ENCODE data around the gene TMEM132D. TPM values are rescaled to one million over a fixed set of nuclear protein-coding genes. Genes with fewer than 3 reads are reported as not detected.

TMEM132D gene
- total RNA-seq, 2 experiments from 2014 or later, result not detected

DNA sequence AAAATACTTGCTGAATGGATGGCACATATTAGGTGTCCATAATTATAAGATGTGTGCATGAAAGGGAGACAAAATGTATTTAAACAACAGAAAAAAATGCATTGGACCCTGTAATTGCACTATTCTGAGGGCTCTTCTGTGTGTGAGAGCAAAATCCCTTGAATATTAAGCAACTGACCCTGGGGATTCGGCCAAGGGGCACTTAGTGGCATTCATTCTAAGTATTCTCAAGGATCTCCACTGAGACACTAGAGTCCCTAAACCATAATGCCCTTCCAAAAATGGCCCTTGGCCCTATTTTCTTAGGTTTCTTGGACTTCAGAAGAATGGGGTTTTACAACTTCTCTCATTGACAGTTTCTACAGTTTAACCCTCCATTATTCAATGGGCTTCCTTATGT lies 662.0 kb downstream of the TMEM132D start:
- Mint-ChIP-seq H3K9me3 (peaks cover 7% of the 10 kb centered on the region), H3K27ac (no peak overlapping the region), H3K27me3 (no peaks in the 10 kb centered on the region), H3K36me3 (no peaks in the 10 kb centered on the region), H3K4me3 (no peak overlapping the region), H3K4me1 (no peaks in the 10 kb centered on the region)
- no peak for DNase-seq

DNA sequence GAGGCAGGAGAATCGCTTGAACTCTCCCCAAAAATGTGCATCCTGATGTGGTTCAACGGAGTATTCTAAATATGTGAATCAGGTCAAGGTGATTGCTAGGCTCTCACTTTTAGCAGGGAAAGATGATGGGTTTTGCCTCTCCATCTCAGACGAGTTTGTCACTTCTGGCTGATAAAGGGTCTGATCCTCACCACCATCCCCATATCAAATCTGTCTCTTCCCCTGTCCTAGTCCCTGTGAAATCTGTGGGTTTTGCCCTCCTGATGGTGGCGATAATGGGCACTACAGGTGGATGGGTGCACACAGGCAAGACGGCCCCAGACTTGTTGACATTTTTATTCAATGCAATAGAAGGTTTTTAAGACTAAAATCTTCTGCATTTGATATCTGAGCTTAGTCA lies 665.9 kb downstream of the TMEM132D start:
- Mint-ChIP-seq H3K4me1 (no peaks in the 10 kb centered on the region), H3K36me3 (no peaks in the 10 kb centered on the region), H3K27ac (no peak overlapping the region), H3K4me3 (no peak overlapping the region), H3K9me3 (peaks cover 3% of the 10 kb centered on the region), H3K27me3 (no peaks in the 10 kb centered on the region)
- no peak for DNase-seq

- Mint-ChIP-seq H3K36me3 (no peaks in the 10 kb centered on the region), H3K4me1 (no peaks in the 10 kb centered on the region), H3K4me3 (no peak overlapping the region), H3K27ac (no peak overlapping the region), H3K9me3 (peaks cover 3% of the 10 kb centered on the region), H3K27me3 (no peaks in the 10 kb centered on the region)
- DNase-seq, result no peak
Measured at GRCh38 chr12:129234209-129234608, 669.6 kb downstream of the TMEM132D start.

DNA sequence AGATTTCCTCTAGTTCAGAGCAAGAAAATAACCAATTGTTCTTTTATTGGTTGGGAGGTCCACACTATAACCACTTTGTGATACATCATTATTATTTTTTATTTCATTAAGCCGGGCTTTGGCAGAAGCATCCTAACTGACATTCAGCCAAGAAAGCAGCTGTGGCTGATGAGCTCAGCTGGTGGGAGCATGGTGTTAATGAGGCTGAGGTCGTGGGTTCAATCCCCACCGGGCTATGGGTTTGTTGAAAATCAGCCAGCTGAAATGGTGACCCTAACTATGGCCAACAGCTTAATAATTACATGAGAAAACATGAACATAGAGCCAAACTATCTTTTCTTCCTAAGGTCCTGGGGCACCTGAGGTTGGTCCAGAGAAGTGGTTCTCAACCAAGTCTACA lies 672.3 kb downstream of the TMEM132D start:
- Mint-ChIP-seq H3K27ac (no peak overlapping the region), H3K27me3 (no peaks in the 10 kb centered on the region), H3K4me3 (no peak overlapping the region), H3K36me3 (no peaks in the 10 kb centered on the region), H3K4me1 (no peaks in the 10 kb centered on the region), H3K9me3 (no peaks in the 10 kb centered on the region)
- DNase-seq, result no peak

DNA sequence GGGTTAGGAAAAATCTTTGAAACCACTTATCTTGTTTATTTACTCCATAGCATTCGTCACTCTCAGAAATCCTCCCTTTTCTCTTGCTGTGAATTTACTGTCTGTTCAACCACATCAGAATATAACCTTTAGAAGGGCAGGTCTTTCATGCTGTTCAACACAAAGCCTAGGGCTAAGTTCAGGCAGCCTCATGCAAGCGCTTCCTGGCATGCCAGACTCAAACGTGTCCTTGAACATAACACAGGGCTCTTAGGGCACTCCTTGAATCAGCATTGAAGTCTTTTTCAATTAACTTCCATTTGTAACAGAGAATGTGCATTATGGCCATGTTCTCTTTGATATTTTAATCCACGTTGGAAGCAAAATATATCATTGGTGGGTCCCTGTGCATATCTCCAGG lies 672.8 kb downstream of the TMEM132D start:
- Mint-ChIP-seq H3K4me3 (no peak overlapping the region), H3K27ac (no peak overlapping the region), H3K4me1 (no peaks in the 10 kb centered on the region), H3K27me3 (no peaks in the 10 kb centered on the region), H3K36me3 (no peaks in the 10 kb centered on the region), H3K9me3 (no peaks in the 10 kb centered on the region)
- no peak for DNase-seq

- Mint-ChIP-seq H3K4me3 (no peak overlapping the region), H3K36me3 (no peaks in the 10 kb centered on the region), H3K27ac (no peak overlapping the region), H3K27me3 (no peaks in the 10 kb centered on the region), H3K9me3 (no peaks in the 10 kb centered on the region), H3K4me1 (no peaks in the 10 kb centered on the region)
- no peak for DNase-seq
Measured at GRCh38 chr12:129226851-129227250, 677.0 kb downstream of the TMEM132D start.

GRCh38 chr12:129226005-129226404 lies 677.8 kb downstream of the TMEM132D start:
- Mint-ChIP-seq H3K27me3 (no peaks in the 10 kb centered on the region), H3K27ac (no peak overlapping the region), H3K36me3 (no peaks in the 10 kb centered on the region)

DNA sequence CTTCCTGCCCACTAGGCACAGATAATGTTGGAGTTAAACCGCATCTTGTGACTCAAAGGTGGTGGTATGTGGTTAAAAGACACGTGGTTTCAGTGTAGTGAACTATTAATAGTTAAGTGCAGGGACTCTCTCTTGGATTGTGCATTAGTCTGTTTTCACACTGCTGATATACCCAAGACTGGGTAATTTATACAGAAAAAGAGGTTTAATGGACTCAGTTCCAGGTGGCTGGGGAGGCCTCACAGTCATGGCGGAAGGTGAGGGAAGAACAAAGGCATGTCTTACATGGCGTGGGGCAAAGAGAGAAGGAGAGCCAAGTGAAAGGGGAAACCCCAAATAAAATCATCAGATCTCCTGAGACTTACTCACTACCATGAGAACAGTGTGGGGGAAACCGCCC lies 688.3 kb downstream of the TMEM132D start:
- Mint-ChIP-seq H3K27ac (no peak overlapping the region), H3K4me3 (no peak overlapping the region), H3K27me3 (no peaks in the 10 kb centered on the region), H3K9me3 (peaks cover 24% of the 10 kb centered on the region), H3K4me1 (no peaks in the 10 kb centered on the region), H3K36me3 (no peaks in the 10 kb centered on the region)
- DNase-seq, result no peak

More at GRCh38 chr12:129226005-129226404, 677.8 kb downstream of the TMEM132D start:
- Mint-ChIP-seq H3K4me3 (no peak overlapping the region), H3K4me1 (no peaks in the 10 kb centered on the region), H3K9me3 (no peaks in the 10 kb centered on the region)
- DNase-seq, result no peak

GRCh38 chr12:129213551-129213950 lies 690.3 kb downstream of the TMEM132D start:
- H3K27me3 Mint-ChIP-seq, result no peaks in the 10 kb centered on the region
- H3K9me3 Mint-ChIP-seq, result peaks cover 18% of the 10 kb centered on the region
- no peaks in the 10 kb centered on the region for H3K4me1 Mint-ChIP-seq
- no peak overlapping the region for H3K4me3 Mint-ChIP-seq
- H3K27ac Mint-ChIP-seq, result no peak overlapping the region
- no peak for DNase-seq
- no peaks in the 10 kb centered on the region for H3K36me3 Mint-ChIP-seq

- no peaks in the 10 kb centered on the region for H3K27me3 Mint-ChIP-seq
- DNase-seq, result no peak
- H3K36me3 Mint-ChIP-seq, result no peaks in the 10 kb centered on the region
- no peaks in the 10 kb centered on the region for H3K4me1 Mint-ChIP-seq
- peaks cover 13% of the 10 kb centered on the region for H3K9me3 Mint-ChIP-seq
- H3K4me3 Mint-ChIP-seq, result no peak overlapping the region
- H3K27ac Mint-ChIP-seq, result no peak overlapping the region
Measured at GRCh38 chr12:129211862-129212630, 691.8 kb downstream of the TMEM132D start.

DNA sequence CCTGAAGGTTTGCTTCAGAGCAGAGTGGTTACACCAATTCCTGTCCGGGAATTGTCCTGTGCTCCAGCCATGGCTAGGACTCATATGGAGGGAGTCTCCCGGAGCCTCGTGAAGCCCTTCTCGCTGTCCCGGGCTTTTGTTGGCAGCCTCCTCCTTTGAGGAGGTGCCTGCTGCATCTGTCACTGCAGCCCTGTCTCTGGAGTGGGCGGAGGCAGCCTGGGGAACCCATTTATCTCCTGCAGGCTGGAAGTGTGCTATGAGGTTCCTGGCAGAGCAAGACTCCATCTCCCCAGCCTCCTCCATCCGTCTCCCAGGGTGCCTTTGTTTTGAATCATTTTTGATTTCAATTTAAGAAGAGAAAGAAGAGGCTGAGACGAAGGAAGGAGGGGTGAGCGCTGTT lies 695.3 kb downstream of the TMEM132D start:
- Mint-ChIP-seq H3K36me3 (no peaks in the 10 kb centered on the region), H3K9me3 (peaks cover 2% of the 10 kb centered on the region), H3K27me3 (no peaks in the 10 kb centered on the region), H3K27ac (no peak overlapping the region), H3K4me1 (no peaks in the 10 kb centered on the region), H3K4me3 (no peak overlapping the region)
- no peak for DNase-seq

DNA sequence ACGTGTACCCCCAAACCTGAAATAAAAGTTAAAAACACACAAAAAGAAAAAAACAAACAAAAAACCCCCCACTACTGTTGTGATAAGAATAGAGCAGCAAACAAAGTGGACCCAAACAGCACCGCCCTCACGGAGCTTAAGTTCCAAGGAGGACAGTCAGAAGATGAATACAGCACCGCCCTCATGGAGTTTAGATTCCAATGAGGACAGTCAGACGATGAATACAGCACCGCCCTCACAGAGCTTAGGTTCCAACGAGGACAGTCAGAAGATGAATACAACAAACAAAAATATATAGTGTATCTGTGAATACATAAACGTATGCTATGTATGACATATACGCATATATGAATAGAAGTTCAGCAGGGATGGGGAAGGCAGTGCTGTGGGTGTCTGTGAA lies 696.7 kb downstream of the TMEM132D start:
- Mint-ChIP-seq H3K4me3 (no peak overlapping the region), H3K36me3 (no peaks in the 10 kb centered on the region), H3K27me3 (no peaks in the 10 kb centered on the region), H3K4me1 (no peaks in the 10 kb centered on the region), H3K27ac (no peak overlapping the region), H3K9me3 (no peaks in the 10 kb centered on the region)
- DNase-seq, result no peak

GRCh38 chr12:129203456-129203855 lies 700.4 kb downstream of the TMEM132D start:
- no peaks in the 10 kb centered on the region for H3K36me3 Mint-ChIP-seq
- no peaks in the 10 kb centered on the region for H3K4me1 Mint-ChIP-seq
- peaks cover 4% of the 10 kb centered on the region for H3K27me3 Mint-ChIP-seq
- H3K9me3 Mint-ChIP-seq, result peaks cover 6% of the 10 kb centered on the region
- no peak overlapping the region for H3K27ac Mint-ChIP-seq
- no peak overlapping the region for H3K4me3 Mint-ChIP-seq
- no peak for DNase-seq

DNA sequence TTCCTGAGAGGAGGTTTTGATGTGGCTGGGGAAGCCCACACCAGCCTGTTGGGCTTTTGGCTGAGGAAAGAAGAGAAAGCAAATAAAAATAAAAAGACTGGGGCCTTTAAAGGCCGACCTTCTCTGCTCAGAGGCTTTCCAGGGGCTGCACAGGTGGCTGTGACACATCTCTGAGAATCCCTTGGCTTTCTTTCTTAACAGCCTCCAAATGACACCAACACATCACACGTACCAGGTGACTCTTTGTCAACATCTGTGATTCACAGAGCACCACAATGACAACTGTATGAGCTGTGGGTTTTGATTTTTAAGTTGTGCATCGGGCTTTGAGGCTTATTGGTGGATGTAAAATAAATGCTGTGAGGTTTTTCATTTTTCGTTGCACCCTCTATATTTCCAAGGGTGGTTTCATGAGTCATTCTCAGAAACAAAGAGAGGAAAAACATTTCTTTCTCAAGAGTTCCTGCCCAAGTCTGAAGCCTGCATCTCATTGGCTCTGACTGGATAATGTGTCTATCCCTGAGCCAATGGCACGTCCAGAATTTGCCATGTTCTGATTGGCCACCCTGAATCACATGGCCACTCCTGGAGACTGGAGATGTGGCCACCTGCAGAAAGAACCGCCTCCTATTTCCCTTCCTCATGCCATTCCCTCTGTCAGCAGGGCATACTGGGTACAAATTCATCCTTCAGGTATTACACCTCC lies 701.6 kb downstream of the TMEM132D start:
- Mint-ChIP-seq H3K4me1 (no peaks in the 10 kb centered on the region), H3K9me3 (peaks cover 6% of the 10 kb centered on the region), H3K27me3 (peaks cover 4% of the 10 kb centered on the region), H3K36me3 (no peaks in the 10 kb centered on the region), H3K27ac (no peak overlapping the region), H3K4me3 (no peak overlapping the region)
- DNase-seq, result no peak

DNA sequence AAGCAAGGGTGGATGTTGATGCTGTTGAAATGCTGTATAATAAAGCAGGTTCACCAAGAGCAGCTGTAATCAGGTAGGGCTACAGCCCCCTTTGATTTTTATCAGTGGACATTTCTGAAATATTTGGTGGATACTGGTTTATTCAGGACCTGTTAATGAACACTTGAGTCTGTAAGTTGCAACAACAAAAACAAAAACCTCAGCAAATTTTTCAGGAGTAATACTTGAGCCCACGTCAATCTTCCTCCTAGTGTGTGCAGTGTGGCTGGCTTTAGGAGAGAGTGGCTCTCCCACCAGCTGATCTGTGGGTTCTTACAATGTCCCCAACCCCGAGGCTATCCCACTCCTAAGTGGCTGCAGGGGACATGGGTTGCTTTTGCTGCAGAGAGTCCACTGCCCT lies 702.8 kb downstream of the TMEM132D start:
- Mint-ChIP-seq H3K27me3 (peaks cover 4% of the 10 kb centered on the region), H3K27ac (no peak overlapping the region), H3K36me3 (no peaks in the 10 kb centered on the region), H3K4me3 (no peak overlapping the region), H3K4me1 (no peaks in the 10 kb centered on the region), H3K9me3 (peaks cover 6% of the 10 kb centered on the region)
- no peak for DNase-seq

- H3K27me3 Mint-ChIP-seq, result peaks cover 4% of the 10 kb centered on the region
- no peak overlapping the region for H3K4me3 Mint-ChIP-seq
- DNase-seq, result no peak
- H3K4me1 Mint-ChIP-seq, result no peaks in the 10 kb centered on the region
- H3K36me3 Mint-ChIP-seq, result no peaks in the 10 kb centered on the region
- no peak overlapping the region for H3K27ac Mint-ChIP-seq
- H3K9me3 Mint-ChIP-seq, result peaks cover 6% of the 10 kb centered on the region
Measured at GRCh38 chr12:129200576-129200975, 703.2 kb downstream of the TMEM132D start.
